Right ventricle myocardium inferior (tissue), 1 donor: Measurements from ENCODE around the gene BAHD1. TPM values are rescaled to one million over a fixed set of nuclear protein-coding genes. Genes with fewer than 3 reads are reported as not detected.

Experiments
- ATAC-seq: fragments of 200-7000 bp; cut with Tn5 transposase; one replicate; pipeline ENCODE4 v1.9.1; 2020; ENCODE audit warnings: mild to moderate bottlenecking, moderate library complexity
- DNase-seq: peaks from one replicate; pipeline ENCODE4 v3.0.0; 2021; ENCODE audit errors: missing footprints
- intact Hi-C: fragments of 100-400 bp; cut with DNase I; formaldehyde crosslinking; loops from one replicate; pipeline ENCODE4 v1.11.0; 2022
- total RNA-seq: library from RNA; stranded (reverse); fragmentation: NEBNext Ultra II Directional; extraction: Animal tissue kit (Norgen Biotek cat#: 25700); gene quantifications from one replicate; pipeline ENCODE4 v1.2.1, GENCODE V29; 2021
- donor health status: DM: no; HTN: yes; CAD: no; lungs with severe emphysema.

Gene BAHD1
- total RNA-seq, 1 donor from 2014 or later = 17.7 TPM

DNA sequence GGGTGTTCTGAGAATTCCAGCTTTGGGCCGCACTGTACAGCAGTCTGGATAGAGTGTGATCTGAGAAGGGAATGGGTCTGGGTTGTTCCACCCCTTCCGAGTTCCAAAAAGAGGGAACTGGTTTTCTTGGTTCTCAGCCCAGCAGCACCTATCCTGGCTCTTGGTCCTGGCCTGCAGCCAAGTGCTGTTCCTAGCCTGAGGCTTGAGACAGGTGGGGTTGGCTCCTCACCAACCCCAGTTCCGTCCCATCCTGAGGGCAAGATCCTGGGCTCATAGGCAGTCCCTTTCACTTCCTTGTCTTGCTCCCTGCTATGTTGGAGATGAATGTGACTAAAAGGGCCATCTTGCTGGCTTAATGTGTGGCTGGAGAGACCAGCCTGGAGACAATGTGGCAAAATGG, 20.0 kb upstream of the BAHD1 start:
- DNase-seq (no peak), ATAC-seq (no peak)
- intact Hi-C loops = loop anchor here (1.0 to 2.0 kb wide), 3 partner anchors 54 to 97 kb away; partner anchors contain the start of genes CCDC9B and INAFM2

DNA sequence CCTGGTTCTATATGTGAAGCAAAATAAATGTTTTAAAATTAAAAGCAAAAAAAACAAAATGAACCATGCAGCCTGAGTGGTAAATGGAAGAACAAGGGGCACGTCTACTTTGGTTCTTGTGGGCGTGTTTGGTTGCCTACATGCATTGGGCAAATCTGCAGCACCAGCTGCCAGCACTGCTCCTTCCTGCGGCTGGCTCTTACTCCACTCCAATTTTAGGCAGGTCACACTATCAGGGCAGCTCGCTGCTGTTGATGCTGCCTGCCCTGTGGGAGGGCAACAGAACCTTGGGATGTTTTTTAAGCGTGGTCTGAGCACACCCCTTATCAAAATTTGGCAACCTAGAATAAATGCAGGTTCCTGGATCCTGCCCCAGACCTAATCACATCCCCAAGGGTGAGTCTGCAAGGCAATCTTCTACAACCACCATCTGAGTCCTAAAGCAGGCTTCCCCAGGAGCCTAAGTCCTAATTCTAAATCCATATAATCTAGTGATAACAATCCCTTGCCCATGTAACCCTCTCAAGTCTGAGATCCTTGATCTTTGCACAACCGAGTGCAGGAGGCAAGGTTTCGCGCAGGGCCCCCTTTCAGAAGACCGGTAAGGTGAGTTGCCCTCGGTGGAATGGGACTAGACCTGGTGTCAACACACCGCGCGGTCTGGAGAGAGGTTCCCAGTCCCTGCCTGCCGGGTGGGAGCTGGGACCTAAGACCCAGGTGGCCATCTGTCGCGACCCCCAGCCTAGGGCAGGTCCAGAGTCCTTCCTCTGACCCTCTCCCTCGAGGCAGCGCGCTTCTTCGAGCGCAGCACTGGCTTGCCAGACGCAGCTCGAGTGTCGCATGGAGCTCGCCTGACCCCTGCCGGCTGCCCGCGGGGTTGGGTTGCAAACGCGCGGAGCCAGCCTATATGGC, 19.3 kb upstream of the BAHD1 start:
- intact Hi-C loops = loop anchor here (1.0 to 2.0 kb wide), 4 partner anchors 55 to 142 kb away; partner anchors contain the start of genes CCDC9B and INAFM2
- DNase-seq (peak; percentile 93), ATAC-seq (peak; percentile 92)

DNA sequence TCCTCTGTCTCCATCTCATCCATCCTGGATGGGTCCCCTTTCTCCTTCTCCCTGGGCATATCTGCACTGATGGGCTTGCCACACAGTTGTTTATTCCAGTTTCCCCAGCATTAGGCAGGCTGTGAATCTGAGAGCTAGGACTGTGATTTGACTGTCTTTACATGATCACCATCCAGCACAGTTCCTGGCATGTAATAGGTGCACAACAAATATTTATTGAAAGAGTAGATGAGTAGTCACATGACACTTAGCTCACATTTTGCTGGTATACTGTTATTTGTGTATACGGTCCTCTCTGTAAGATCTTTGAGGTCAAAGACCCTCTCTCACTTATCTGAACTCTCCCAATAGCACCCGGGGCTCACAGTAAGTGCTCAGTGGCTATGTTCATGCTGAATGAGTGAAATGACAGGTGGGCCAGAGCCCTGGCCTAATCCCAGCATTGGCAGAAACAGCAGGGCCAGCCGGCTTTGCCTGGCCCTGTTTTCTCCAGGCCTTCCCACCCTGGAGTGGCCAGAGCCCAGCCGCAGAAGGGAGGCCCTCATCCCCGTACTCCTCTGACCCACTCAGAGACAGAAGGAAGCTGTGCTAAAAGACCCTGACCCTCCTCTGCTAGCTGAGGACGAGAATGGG, 16.2 kb upstream of the BAHD1 start:
- ATAC-seq = no peak
- intact Hi-C loops = no loop called here
- no peak for DNase-seq

DNA sequence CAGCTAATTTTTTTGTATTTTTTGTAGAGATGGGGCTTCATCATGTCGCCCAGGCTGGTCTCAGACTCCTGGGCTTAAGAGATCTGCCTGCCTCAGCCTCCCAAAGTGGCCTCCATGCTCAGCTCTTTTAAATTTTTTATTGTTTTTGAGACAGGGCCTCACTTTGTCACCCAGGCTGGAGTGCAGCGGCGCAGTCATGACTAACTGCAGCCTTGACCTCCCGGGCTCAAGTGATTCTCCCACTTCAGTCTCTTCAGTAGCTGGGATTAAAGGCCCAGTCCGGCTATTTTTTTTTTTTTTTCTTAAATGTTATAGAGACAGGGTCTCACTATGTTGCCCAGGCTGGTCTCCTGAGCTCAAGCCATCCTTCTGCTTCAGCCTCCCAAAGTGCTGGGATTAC, 15.1 kb upstream of the BAHD1 start:
- intact Hi-C loops = no loop called here
- ATAC-seq = no peak

DNA sequence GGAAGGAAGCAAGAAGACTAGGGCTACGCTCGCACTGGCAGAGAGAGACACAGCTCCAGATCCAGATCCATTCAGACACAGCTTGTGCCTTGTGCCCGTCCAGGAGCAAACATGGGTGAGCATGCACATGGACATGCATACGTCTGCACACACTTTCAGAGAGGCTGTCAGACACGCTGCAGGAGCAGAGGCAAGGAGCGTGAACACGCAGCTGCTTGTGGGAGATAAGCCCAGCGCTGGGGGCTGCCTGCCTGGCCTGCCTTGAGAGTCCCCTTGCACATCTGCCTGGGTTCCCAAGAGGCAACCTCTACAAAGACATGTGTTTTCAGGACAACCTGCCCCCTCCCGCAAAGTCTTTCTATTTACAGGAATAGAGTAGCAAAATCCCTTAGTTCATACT, 13.6 kb upstream of the BAHD1 start:
- intact Hi-C loops = no loop called here
- ATAC-seq (no peak), DNase-seq (no peak)

More for the DNA sequence above, 15.1 kb upstream of the BAHD1 start:
- no peak for DNase-seq

DNA sequence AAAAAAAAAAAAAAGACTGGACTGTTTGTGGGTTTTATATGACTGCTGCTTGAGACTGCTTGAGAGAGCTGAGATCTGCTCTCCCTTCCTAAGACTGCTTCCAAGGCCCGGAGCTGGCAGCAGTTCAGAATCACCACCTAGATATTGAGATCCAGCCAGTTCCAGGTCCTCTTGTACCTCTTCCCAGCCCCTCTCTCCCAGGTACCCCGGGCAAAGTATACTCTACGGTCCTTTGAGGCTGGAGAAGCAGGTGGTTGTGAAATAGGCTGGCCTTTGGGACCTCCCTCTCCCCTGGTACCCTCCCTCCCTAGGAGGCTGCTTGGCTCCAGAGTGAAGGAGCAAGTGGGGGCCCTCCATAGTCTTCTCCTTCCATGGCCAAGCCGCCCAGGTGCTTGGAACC, 12.6 kb upstream of the BAHD1 start:
- no peak for DNase-seq
- no peak for ATAC-seq
- intact Hi-C loops = no loop called here

DNA sequence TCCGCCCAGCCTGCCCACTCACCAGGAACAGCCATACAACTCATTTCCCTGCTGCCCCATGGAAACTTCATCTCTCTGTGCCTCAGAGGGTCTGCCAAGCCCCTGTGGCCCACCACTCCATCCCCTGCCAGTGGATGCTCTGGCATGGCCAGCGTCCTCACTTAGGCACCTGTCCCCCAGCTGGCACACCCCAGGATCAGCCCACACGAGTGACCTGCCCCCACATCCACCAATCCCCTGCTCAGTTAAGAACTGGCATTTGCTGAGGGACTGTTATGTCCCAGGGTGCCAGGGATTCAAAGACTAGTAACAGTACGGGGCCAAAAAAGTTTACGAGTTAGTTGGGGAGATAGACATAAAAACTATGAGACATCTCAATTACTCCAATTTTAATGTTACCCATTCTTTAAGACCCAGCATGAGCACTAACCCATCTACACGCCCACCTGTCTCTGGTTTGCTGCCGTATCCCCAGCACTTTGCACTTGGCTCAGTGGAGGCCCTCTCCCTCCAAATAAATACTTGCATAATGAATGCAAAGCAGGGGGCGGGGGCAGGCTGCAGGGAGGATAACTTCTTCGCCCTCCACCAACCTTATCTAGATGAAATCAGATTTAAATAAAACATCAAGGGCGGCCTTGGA, 11.6 kb upstream of the BAHD1 start:
- no peak for DNase-seq
- no peak for ATAC-seq
- intact Hi-C loops = no loop called here

DNA sequence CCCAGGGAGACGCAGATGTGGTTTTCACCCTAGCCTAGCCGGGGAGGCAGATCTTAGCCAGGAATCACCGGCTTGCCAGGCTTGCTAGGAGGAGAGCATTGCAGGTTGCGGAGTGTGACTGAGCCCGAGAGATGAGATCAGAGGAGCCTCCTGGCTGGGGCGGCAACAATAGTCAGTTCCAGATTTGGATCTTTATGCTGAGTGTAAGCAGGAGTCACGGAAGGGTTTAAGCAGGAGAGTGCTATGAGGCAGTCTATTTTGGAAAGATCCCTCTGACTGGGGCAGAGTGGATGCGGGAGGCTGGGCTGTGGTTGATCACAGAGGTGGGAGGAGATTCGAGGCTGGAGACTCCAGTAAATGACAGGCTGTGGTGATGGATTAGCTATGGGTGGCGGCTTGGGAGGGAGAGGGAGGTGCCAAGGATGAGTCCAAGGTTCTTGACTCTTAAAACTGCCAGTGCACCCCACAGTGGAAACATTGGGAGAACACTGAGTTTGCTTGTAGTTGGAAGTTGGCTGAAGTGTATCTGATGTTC, 10.4 kb upstream of the BAHD1 start:
- DNase-seq (no peak), ATAC-seq (no peak)
- intact Hi-C loops = no loop called here

DNA sequence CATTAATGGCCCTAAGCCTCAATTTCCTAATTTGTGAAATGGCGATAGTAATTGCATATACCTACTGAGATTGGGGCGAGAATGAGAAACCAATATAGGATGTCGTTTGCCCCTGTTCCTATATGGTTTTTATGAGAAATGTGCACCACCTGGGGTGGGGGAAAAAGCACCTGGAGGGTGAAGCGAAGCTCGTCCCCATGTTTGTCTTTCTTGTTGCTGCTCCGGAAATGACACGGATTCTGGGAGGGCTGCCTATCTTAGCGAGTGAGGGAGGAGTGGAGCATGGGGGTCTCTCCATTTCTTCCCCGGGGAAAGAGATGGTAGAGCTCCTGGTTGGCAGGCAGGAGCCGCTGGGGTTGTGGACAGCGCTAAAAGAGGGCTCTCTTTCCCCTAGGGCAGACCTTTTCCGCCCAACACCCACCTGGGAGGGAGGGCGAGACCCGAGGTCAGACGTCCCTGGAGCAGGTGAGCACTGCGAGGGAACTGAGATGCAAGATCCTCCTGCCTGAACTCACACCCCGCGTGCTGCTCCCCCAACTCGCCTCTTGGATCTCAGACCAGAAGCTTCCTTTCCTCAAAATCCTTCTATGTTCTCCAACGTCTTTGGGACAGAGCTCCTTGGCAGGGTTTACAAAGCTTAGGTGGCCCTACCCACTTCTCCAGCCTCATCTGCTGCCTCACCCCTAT, 5.6 kb upstream of the BAHD1 start:
- intact Hi-C loops = no loop called here
- DNase-seq (no peak), ATAC-seq (no peak)

DNA sequence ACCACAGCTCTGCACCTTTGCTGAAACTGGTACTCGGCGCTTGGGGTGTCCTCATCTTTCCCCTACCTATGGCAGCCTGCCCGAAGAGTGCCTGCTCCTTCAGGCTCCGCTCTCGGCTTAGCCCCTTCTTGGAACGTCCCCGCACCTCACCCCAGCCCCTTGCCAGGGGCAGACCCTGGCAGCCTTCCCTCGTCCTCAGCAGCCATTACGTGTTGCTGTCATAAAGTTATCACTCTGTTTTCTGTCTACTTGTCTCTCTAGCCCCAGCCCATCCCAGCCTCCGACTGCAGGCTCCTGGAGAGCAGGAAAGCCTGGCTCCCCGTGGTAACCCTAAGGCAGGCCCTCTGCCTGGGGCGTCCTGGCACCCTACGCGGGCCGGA, 5.1 kb upstream of the BAHD1 start:
- DNase-seq (no peak), ATAC-seq (no peak)
- intact Hi-C loops = no loop called here

DNA sequence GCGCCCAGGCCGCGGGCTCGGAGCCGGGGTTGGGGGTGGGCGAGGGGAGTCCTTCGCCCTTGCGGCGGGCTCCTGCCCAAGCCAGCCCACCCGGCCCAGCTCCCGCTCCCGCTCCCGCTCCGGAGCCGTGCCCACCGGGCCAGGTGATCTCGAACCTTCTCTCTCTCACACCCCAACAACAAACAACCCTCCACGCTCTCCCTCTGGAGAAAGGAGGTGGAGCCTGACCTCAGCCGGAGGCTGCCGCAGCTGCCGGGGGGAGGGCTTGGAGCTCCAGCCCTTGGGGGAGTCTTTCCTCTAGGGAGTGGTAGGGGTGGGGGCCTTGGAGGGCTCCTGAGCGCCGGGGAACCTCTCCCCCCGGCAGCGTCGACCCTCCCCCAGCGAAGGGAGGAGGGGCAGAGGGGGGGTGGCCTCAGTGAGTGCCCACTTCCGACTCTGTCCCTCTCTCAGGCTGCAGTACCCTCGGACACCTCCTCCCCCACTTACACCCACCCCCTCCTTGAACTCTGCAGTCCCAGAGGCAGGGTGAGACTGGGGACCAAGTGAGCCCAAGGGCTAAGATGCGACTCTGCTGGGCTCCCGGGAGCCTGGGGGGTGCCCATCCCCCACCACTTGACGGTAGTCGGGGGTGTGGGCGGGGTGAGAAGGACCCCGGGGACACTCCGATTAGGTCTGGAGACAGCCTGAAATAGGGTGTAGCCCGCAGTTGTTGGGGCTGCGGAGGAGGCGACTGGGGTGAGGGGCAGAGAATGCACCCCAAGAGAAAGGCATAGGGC, 4.4 kb upstream of the BAHD1 start:
- intact Hi-C loops = no loop called here
- no peak for DNase-seq
- no peak for ATAC-seq

DNA sequence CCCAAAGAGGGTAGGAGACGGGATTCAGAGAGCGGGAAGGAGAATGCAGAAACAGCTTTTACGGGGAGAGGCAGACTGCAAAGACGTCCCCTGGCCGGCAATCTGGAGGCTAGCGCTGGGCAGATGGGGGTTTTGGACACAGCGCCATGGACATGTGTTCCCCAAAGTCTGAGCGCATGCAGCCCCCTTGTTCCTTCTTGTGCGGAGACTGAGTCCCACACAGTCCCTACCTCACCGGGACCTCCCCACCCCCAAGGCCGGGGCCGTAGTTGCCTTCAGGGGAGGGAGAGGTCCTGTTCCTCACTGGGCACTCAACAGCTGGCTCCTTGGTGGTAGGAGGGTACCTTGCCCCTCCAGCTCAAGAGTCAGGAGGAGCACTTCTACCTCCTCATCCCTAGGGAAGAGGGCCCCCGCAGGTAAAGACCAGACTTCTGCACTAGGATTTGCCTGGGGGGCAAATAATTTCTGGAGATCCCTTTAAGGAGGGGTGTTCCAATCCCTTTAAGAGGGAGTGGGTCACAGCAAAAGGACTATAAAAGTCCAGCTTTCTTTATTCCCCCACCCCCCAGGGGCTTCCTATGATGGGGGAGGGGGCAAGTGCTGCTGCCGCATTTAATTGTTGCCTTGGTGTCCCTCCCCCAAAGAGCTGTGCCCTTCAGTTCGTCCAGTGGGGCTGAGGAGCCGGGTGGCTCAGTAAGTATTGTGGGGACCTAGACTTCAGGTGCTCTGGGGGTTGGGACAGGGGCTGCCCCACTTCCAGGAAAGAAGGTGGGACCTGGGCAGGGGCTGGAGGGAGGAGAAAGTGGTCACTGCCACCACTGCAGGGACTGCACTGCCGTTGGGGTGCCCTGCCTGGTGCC, 3.6 kb upstream of the BAHD1 start:
- DNase-seq (no peak), ATAC-seq (no peak)
- intact Hi-C loops = no loop called here

DNA sequence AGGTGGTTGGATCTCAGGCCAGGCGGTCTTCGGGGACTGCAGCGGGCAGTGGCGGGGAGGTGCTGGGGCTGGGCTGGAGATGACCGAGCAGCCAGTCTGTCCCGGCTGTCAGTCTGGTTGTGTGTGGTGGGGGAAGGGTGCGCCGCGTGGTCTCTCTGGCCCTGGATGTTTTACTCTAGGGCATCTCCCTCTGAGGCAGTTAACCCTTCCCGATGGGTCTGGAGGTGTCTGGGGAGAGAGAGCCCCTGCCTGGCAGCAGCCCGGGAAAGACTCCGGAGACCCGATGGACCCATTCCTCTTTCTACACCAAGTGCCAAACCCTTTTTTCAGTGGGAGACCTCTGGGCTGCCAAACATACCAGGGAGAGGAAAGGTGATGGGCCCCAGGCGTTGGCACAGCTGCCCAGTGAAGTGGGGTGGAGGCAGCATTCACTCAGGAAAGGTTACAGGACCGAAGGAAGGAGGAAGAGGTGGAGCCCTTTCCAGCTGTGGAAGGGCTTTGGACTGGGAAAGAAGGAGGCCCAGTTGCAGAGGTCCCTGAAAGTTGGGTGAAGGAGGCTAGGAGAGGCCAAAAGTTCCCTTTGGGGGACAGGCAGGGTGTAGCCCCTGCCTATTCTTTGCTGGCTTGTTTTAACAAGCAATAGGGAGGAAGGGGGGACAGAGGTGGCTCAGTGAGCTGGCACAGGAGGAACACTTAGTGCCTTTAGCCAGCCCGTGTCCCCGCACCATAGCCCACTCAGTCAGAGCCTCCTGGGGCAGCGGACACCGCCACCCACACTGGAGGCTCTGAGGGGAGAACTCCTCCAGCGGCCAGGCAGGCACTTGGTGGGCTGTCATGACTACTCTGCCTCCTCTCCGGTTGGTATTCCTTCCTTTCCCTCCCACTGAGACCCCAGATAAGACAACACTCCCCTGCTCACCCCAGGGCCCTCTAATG, 2.7 kb upstream of the BAHD1 start:
- DNase-seq = no peak
- ATAC-seq = no peak
- intact Hi-C loops = no loop called here

DNA sequence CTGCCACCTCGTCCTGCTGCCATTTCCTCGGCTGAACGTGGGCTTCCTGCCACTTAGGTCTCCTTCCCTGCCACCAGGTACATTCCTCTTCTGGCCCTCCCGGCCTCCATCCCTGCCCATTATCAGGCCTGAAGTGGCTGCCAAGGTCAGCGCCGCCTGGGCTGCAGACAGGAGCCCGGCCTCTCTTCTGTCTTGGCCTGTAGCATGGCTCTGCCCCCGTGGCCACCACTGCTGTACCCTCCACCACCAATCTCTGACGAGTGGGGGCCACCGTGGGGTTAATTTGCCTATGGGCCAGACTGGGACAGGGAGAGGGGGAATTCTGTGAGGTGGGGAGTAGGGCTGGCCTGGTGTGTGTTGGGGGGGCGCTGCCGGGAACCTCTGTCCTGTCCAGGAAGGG, 2.0 kb upstream of the BAHD1 start:
- intact Hi-C loops = no loop called here
- DNase-seq (no peak), ATAC-seq (no peak)

DNA sequence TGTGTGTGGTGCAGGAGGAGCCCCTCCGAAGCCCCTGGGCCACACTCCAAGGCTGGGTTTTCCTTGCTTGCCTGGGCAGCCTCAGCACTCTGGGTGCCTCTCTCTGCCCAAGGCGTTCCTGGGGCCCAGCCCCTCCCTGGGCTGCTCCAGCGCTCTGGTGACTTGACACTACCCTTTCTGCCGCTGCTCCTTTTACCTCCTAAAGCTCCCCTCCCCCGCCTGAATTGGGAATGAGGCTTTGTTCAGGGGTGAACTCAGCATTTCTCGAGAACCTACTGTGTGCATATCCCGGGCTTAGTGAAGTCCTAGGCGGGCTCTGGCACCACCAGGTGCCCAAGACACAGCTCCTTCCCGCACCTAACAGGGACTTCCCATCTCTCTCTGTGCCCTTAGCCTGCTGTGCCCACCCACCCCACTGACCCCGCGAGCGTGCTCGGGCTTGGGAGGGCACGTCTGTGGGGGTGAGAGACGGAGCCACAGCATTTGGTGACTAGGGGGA, 1.2 kb upstream of the BAHD1 start:
- no peak for ATAC-seq
- DNase-seq = no peak
- intact Hi-C loops = no loop called here
